OCI-LY7 (cell line): ENCODE data around the gene CACNA2D4. TPM values are rescaled to one million over a fixed set of nuclear protein-coding genes. Genes with fewer than 3 reads are reported as not detected.

Experiments used
- BruUV-seq: library from RNA; stranded (reverse); fragments of 400-500 nt; replicated peaks from 2 replicates; lab custom pipeline; 2021; lab: Mats Ljungman, UMichigan
- CTCF ChIA-PET: fragments of 300-600 bp; sonication (Branson Sonifier 250); formaldehyde crosslinking; loops from one replicate; lab custom pipeline; 2022; ENCODE audit warnings: antibody characterized with exemption; ENCODE audit not compliant: unreplicated experiment; lab: Charles Lee
- POLR2A ChIA-PET: fragments of 300-600 bp; sonication (Branson Sonifier 250); formaldehyde crosslinking; loops from one replicate; lab custom pipeline; 2022; ENCODE audit warnings: antibody characterized with exemption; lab: Charles Lee
- DNase-seq: peaks from one replicate; pipeline ENCODE4 v3.0.0-alpha.2; 2015; ENCODE audit warnings: low spot score
- H2AFZ ChIP-seq: fragments of 200-600 bp; sonication (generic), shearing (Covaris generic); 2 replicates; pipeline ENCODE4 v1.6.1; 2014; ENCODE audit warnings: mild to moderate bottlenecking, antibody characterized with exemption, low read length, moderate library complexity
- H3K27ac ChIP-seq: fragments of 200-600 bp; sonication (generic); 2 replicates; pipeline ENCODE4 v1.5.1; 2014; ENCODE audit warnings: mixed run types, low read depth, mild to moderate bottlenecking, moderate library complexity, low read length, inconsistent platforms; ENCODE audit not compliant: poor library complexity, severe bottlenecking
- H3K36me3 ChIP-seq: fragments of 200-600 bp; sonication (generic); 2 replicates; pipeline ENCODE4 v1.6.1; 2014; ENCODE audit warnings: mild to moderate bottlenecking, antibody characterized with exemption, low read length, moderate library complexity, mixed read lengths; ENCODE audit not compliant: insufficient read depth
- H3K4me1 ChIP-seq: fragments of 200-600 bp; sonication (generic); 2 replicates; pipeline ENCODE4 v1.5.1; 2014; ENCODE audit warnings: mild to moderate bottlenecking, low read length; ENCODE audit not compliant: insufficient read depth, poor library complexity, severe bottlenecking
- H3K4me2 ChIP-seq: fragments of 200-600 bp; sonication (generic); 2 replicates; pipeline ENCODE4 v1.6.1; 2014; ENCODE audit warnings: mild to moderate bottlenecking, low read length
- H3K4me3 ChIP-seq: fragments of 200-600 bp; sonication (generic); 2 replicates; pipeline ENCODE4 v1.5.1; 2014; ENCODE audit warnings: mild to moderate bottlenecking, low read depth, low read length; ENCODE audit not compliant: poor library complexity, severe bottlenecking
- H3K79me2 ChIP-seq: fragments of 200-600 bp; sonication (generic); 2 replicates; pipeline ENCODE4 v1.6.1; 2016; ENCODE audit warnings: low read depth, mild to moderate bottlenecking, low read length, moderate library complexity, mixed read lengths; ENCODE audit not compliant: insufficient read depth
- H3K9me2 ChIP-seq: fragments of 200-600 bp; sonication (generic); 2 replicates; pipeline ENCODE4 v1.6.1; 2016; ENCODE audit warnings: mild to moderate bottlenecking, low read length, mixed read lengths; ENCODE audit not compliant: insufficient read depth
- H3K9me3 ChIP-seq: fragments of 200-600 bp; sonication (generic); 2 replicates; pipeline ENCODE4 v1.6.1; 2014; ENCODE audit warnings: mild to moderate bottlenecking, mixed run types, low read length, mixed read lengths
- H4K20me1 ChIP-seq: fragments of 200-600 bp; sonication (generic); 2 replicates; pipeline ENCODE4 v1.6.1; 2014; ENCODE audit warnings: mild to moderate bottlenecking, antibody characterized with exemption, low read length, moderate library complexity, mixed read lengths; ENCODE audit not compliant: insufficient read depth
- EZH2phosphoT487 ChIP-seq: fragments of 200-600 bp; sonication (generic); IDR thresholded peaks from 2 replicates; pipeline ENCODE4 v1.6.1; 2018; ENCODE audit warnings: low read depth, borderline replicate concordance, mild to moderate bottlenecking, mixed run types, antibody characterized with exemption, low read length, moderate library complexity, mixed read lengths
- intact Hi-C: fragments of 100-400 bp; cut with micrococcal nuclease; formaldehyde crosslinking; loops from one replicate; pipeline ENCODE4 v1.10.0; 2022; ENCODE audit not compliant: unreplicated experiment
- total RNA-seq, 2 experiments: library from RNA; depleted of rRNA in 1 of 2; stranded (reverse); fragments of >200 nt in 1 of 2; shearing (Covaris generic) in 1 of 2; gene quantifications; 2 replicates each; pipeline ENCODE4 v1.2.3, GENCODE V29; 2014 to 2022
- TF ChIP-seq, protein P1 (sequence below): fragments of 200-600 bp; sonication (generic); conservative IDR thresholded peaks from 2 replicates; pipeline ENCODE4 v1.5.1; 2014; ENCODE audit warnings: mild to moderate bottlenecking, antibody characterized with exemption, low read length, moderate library complexity, mixed read lengths

CACNA2D4 gene
- total RNA-seq, 2 experiments from 2014 or later: 0.13 TPM; not detected in 1

DNA sequence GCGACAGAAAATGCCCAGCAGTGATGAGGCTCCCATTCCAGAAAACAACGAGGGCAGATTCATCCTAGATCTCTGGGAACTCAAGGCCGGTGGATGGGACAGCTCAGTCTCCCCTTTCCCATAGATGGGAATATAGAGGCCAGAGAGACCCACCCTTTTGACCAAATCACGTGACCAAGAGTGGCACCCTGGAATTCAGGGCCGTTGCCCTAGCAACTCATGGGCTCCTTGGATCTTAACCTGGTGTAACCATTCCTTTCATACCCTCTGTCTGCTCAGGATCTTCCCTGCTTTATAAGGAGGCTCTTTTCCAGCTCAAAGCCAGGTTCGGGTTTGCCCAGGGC lies 106.5 kb downstream of the CACNA2D4 start:
- no peak for DNase-seq
- no peak for TF ChIP-seq EZH2phosphoT487
- TF ChIP-seq, protein P1, sequence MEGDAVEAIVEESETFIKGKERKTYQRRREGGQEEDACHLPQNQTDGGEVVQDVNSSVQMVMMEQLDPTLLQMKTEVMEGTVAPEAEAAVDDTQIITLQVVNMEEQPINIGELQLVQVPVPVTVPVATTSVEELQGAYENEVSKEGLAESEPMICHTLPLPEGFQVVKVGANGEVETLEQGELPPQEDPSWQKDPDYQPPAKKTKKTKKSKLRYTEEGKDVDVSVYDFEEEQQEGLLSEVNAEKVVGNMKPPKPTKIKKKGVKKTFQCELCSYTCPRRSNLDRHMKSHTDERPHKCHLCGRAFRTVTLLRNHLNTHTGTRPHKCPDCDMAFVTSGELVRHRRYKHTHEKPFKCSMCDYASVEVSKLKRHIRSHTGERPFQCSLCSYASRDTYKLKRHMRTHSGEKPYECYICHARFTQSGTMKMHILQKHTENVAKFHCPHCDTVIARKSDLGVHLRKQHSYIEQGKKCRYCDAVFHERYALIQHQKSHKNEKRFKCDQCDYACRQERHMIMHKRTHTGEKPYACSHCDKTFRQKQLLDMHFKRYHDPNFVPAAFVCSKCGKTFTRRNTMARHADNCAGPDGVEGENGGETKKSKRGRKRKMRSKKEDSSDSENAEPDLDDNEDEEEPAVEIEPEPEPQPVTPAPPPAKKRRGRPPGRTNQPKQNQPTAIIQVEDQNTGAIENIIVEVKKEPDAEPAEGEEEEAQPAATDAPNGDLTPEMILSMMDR: no peak
- ChIA-PET POLR2A (no interaction called here), CTCF (no interaction called here)
- Histone ChIP-seq H3K36me3 (no peaks in the 10 kb centered on the region), H3K27ac (no peak overlapping the region), H3K4me2 (no peak overlapping the region), H3K79me2 (no peaks in the 10 kb centered on the region), H3K4me3 (no peak overlapping the region), H3K9me2 (no peaks in the 10 kb centered on the region), H4K20me1 (no peaks in the 10 kb centered on the region), H2AFZ (no peak overlapping the region), H3K9me3 (no peaks in the 10 kb centered on the region), H3K4me1 (no peaks in the 10 kb centered on the region)
- intact Hi-C loops: no loop called here
- no TSS peak for BruUV-seq

DNA sequence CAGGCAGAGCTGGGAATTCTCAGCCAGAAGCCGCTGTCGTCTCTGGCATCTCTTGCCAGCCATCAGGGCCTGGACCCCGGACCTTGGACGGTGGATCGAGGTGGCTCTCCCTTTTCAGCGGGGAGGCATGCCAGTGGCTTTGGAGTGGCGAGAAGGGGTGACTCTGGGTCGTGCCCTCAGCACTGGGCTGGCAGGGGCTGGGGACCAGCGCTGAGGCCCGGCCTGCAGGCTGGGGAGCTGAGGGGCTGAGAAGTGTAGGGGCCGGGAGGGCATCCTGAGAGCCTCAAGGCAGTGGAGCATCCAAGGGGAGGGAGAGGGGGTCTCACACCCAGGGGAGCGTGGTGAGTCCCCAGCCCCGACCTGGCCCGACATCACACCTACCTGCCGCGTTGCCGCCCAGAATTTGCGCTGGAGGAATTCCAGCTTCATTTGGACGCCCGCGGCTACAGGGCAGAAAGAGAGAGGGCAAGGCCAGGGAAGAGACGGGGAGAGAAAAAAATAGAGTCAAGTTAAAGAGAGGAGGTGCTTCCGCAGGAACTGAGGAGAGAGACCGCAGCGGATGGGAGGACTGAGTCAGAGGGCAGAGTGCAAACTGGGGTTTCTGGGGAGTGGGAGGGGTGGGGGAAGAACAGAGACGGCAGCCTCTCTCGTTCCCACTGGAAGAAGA lies 107.0 kb downstream of the CACNA2D4 start:
- no peak overlapping the region for H3K4me3 ChIP-seq
- H4K20me1 ChIP-seq: no peaks in the 10 kb centered on the region
- intact Hi-C loops: no loop called here
- TF ChIP-seq, protein P1: no peak
- TF ChIP-seq EZH2phosphoT487: no peak
- no peak overlapping the region for H3K27ac ChIP-seq
- CTCF ChIA-PET: no interaction called here
- POLR2A ChIA-PET: no interaction called here
- no peak overlapping the region for H2AFZ ChIP-seq
- no peaks in the 10 kb centered on the region for H3K4me1 ChIP-seq
- H3K9me2 ChIP-seq: no peaks in the 10 kb centered on the region
- H3K36me3 ChIP-seq: no peaks in the 10 kb centered on the region
- no TSS peak for BruUV-seq
- no peaks in the 10 kb centered on the region for H3K79me2 ChIP-seq
- H3K4me2 ChIP-seq: no peak overlapping the region
- H3K9me3 ChIP-seq: no peaks in the 10 kb centered on the region
- no peak for DNase-seq

DNA sequence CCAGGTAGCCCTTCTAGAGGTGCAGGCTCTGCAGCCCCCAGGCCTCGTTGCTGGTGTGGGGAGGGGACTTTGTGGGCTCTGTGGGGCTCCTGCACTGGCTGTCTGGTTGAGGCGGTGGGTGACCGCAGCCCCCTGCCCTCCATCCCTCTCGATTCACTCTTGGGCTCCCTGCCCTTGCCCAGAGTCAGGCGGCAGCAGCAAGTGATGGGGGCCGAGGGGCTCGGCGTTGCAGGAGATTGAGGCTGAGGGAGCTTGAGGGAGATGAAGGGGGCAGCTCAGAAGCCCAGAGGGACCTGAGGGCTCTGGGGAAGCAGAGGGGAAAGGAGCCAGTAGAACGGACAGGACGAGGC lies 107.5 kb downstream of the CACNA2D4 start:
- no peaks in the 10 kb centered on the region for H3K4me1 ChIP-seq

More for the DNA sequence above, 107.5 kb downstream of the CACNA2D4 start:
- no peaks in the 10 kb centered on the region for H3K9me2 ChIP-seq
- TF ChIP-seq, protein P1: no peak
- no peak for TF ChIP-seq EZH2phosphoT487
- H4K20me1 ChIP-seq: no peaks in the 10 kb centered on the region
- H3K27ac ChIP-seq: no peak overlapping the region
- intact Hi-C loops: no loop called here
- H3K4me2 ChIP-seq: no peak overlapping the region
- no peak overlapping the region for H3K4me3 ChIP-seq
- POLR2A ChIA-PET: no interaction called here
- H3K36me3 ChIP-seq: no peaks in the 10 kb centered on the region
- H2AFZ ChIP-seq: no peak overlapping the region
- CTCF ChIA-PET: no interaction called here
- no peak for DNase-seq
- no TSS peak for BruUV-seq
- no peaks in the 10 kb centered on the region for H3K79me2 ChIP-seq
- no peaks in the 10 kb centered on the region for H3K9me3 ChIP-seq
